ENCODE data around the gene DYNLT1.

DNA sequence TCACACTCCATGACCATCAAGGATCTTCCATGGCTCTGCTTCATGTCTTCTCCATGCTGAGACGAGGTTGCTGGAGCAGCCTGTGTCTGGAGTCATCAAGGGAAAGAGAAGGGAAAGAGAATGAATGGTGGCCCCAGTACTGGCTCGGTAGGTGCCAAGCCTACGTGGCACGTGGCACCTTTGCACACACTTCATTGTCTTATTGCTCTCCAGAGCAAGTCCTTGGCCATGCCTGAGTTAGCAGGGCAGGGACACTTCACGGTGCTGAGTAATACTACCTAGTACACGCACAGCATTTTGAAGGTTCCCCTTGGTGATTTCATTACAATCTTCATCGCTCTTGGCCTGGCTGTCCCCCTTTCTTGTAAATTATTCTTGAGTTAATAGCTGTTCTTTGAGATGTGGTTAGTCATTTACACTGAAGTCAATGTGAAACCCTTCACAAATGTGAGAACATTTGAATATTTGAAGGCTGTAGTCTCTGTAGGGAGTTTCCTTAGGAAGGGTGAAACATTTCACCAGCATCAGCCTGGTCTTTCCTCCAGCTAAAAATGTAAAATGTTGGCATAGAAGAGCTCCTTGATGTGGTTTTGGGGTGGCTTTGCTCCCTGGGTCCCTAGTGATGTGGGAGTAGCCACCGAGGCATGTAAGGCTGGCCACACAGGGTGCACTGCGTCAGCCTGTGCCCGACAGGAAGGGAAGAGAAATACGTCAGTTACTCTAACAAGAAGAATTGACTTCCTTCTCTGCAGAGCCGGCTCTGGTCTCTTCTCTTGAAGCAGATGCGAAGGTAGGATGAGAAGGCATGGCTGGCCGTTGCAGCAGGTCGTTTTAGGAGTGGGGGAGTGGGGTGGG, 5.0 kb upstream of the DYNLT1 start, which contains the start of gene SYTL3:
- TF ChIP-seq BMI1 (IDR thresholded peaks at IDR 0.05; ENCODE audit: borderline replicate concordance) (no peak; the same call in 1 of the 2 replicates), EP300 (IDR thresholded peaks at IDR 0.05; ENCODE audit: borderline replicate concordance in 1 of 2, control insufficient read depth in 1 of 2, low read depth in 2 of 2, low read length in 2 of 2) (peak; percentile 31 to 85; a peak in 3 of 4 replicates), FOXM1 (IDR thresholded peaks at IDR 0.05; ENCODE audit: low read depth, low read length) (peak; percentile 70; the same call in 1 of the 2 replicates), MTA2 (IDR thresholded peaks at IDR 0.05; ENCODE audit: low read depth) (peak; percentile 92), EGR1 (IDR thresholded peaks at IDR 0.05; ENCODE audit: borderline replicate concordance in 1 of 2, low read depth in 2 of 2, low read length in 2 of 2) (peak in 1 of 2 experiments; percentile 31; a peak in 1 of 3 replicates), YY1 (IDR thresholded peaks at IDR 0.05; ENCODE audit: low read depth, low read length) (no peak), E2F4 (IDR thresholded peaks at IDR 0.05; ENCODE audit: low read depth, low read length) (no peak), RAD21 (IDR thresholded peaks at IDR 0.05; ENCODE audit: insufficient read depth, low read depth, low read length) (no peak), RELA (IDR thresholded peaks at IDR 0.05; ENCODE audit: borderline replicate concordance, partially characterized antibody) (peak; percentile 87)
- TF ChIP-seq, protein P1, sequence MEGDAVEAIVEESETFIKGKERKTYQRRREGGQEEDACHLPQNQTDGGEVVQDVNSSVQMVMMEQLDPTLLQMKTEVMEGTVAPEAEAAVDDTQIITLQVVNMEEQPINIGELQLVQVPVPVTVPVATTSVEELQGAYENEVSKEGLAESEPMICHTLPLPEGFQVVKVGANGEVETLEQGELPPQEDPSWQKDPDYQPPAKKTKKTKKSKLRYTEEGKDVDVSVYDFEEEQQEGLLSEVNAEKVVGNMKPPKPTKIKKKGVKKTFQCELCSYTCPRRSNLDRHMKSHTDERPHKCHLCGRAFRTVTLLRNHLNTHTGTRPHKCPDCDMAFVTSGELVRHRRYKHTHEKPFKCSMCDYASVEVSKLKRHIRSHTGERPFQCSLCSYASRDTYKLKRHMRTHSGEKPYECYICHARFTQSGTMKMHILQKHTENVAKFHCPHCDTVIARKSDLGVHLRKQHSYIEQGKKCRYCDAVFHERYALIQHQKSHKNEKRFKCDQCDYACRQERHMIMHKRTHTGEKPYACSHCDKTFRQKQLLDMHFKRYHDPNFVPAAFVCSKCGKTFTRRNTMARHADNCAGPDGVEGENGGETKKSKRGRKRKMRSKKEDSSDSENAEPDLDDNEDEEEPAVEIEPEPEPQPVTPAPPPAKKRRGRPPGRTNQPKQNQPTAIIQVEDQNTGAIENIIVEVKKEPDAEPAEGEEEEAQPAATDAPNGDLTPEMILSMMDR (IDR thresholded peaks at IDR 0.05 in 2 of 3, conservative IDR thresholded peaks at IDR 0.05 in 1 of 3; ENCODE audit: control insufficient read depth in 2 of 3, extremely low read depth in 1 of 3, insufficient read depth in 1 of 3, low read depth in 3 of 3, low read length in 3 of 3) = no peak
- TF ChIP-seq, protein P2, sequence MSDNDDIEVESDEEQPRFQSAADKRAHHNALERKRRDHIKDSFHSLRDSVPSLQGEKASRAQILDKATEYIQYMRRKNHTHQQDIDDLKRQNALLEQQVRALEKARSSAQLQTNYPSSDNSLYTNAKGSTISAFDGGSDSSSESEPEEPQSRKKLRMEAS (IDR thresholded peaks at IDR 0.05; ENCODE audit: low read depth, low read length) = no peak; the same call in 1 of the 2 replicates

Measured in GM12878 (cell line).